ENCODE data around the gene ETF1.
"Not testable (repeated sequence)": the region's sequence is repeated elsewhere in the genome, so short reads cannot be mapped to it uniquely, and the experiment has no call there.

ETF1 gene

GRCh38 chr5:138488481-138488945 lies 54.5 kb downstream of the ETF1 start:
- TF ChIP-seq, protein P1, sequence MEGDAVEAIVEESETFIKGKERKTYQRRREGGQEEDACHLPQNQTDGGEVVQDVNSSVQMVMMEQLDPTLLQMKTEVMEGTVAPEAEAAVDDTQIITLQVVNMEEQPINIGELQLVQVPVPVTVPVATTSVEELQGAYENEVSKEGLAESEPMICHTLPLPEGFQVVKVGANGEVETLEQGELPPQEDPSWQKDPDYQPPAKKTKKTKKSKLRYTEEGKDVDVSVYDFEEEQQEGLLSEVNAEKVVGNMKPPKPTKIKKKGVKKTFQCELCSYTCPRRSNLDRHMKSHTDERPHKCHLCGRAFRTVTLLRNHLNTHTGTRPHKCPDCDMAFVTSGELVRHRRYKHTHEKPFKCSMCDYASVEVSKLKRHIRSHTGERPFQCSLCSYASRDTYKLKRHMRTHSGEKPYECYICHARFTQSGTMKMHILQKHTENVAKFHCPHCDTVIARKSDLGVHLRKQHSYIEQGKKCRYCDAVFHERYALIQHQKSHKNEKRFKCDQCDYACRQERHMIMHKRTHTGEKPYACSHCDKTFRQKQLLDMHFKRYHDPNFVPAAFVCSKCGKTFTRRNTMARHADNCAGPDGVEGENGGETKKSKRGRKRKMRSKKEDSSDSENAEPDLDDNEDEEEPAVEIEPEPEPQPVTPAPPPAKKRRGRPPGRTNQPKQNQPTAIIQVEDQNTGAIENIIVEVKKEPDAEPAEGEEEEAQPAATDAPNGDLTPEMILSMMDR (IDR thresholded peaks at IDR 0.05): no peak
- H3K4me3 ChIP-seq (ENCODE audit: low read depth in 1 of 2, low read length in 1 of 2): no peak overlapping the region
- H3K4me1 ChIP-seq (ENCODE audit: control insufficient read depth in 1 of 2, insufficient read depth in 1 of 2, low read depth in 1 of 2, low read length in 1 of 2): peaks cover 21 to 23% of the 10 kb centered on the region in 2 experiments
- no peaks in the 10 kb centered on the region for H3K36me3 ChIP-seq
- no peak overlapping the region for H3K27ac ChIP-seq
- H3K9me3 ChIP-seq: no peaks in the 10 kb centered on the region
- peaks cover 48% of the 10 kb centered on the region for H3K27me3 ChIP-seq

DNA sequence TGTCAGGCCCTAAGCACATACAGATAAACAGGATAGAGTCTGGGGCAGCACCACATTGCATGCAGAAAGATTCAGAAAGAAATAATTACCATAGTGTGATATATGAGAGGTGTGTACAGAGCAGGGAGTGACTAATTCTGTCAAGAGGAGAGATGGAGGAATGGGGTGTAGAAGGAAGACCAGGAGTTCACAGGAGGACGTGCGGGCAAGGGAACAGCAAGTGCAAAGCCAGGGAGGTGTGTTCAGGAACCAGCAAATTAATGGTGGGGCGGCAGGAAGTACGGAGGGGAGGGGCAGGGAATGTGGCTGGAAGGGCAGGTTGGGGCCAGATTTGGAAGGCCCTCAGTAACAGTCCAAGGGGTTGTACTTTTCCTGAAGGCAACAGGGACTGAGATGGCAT lies 60.4 kb downstream of the ETF1 start:
- Histone ChIP-seq H3K4me3 (ENCODE audit: low read depth in 1 of 2, low read length in 1 of 2) (no peak overlapping the region), H3K36me3 (no peaks in the 10 kb centered on the region), H3K27me3 (peaks cover 6% of the 10 kb centered on the region), H3K4me1 (ENCODE audit: control insufficient read depth in 1 of 2, insufficient read depth in 1 of 2, low read depth in 1 of 2, low read length in 1 of 2) (peaks cover 8 to 9% of the 10 kb centered on the region in 2 experiments), H3K27ac (no peak overlapping the region), H3K9me3 (no peaks in the 10 kb centered on the region)
- TF ChIP-seq, protein P1 (IDR thresholded peaks at IDR 0.05): no peak

- no peaks in the 10 kb centered on the region for H3K4me1 ChIP-seq (ENCODE audit: control insufficient read depth in 1 of 2, insufficient read depth in 1 of 2, low read depth in 1 of 2, low read length in 1 of 2)
- TF ChIP-seq, protein P1 (IDR thresholded peaks at IDR 0.05): no peak
- no peaks in the 10 kb centered on the region for H3K36me3 ChIP-seq
- no peak overlapping the region for H3K4me3 ChIP-seq (ENCODE audit: low read depth in 1 of 2, low read length in 1 of 2)
- H3K9me3 ChIP-seq: no peaks in the 10 kb centered on the region
- peaks cover 31% of the 10 kb centered on the region for H3K27me3 ChIP-seq
- H3K27ac ChIP-seq: no peak overlapping the region
Measured at GRCh38 chr5:138476918-138477317, 66.1 kb downstream of the ETF1 start.

GRCh38 chr5:138473151-138473550 lies 69.9 kb downstream of the ETF1 start:
- H3K4me3 ChIP-seq (ENCODE audit: low read depth in 1 of 2, low read length in 1 of 2); H3K36me3 ChIP-seq; H3K27ac ChIP-seq; H3K4me1 ChIP-seq (ENCODE audit: control insufficient read depth in 1 of 2, insufficient read depth in 1 of 2, low read depth in 1 of 2, low read length in 1 of 2); H3K9me3 ChIP-seq: not testable (repeated sequence)
- H3K27me3 ChIP-seq: peaks cover 36% of the 10 kb centered on the region

DNA sequence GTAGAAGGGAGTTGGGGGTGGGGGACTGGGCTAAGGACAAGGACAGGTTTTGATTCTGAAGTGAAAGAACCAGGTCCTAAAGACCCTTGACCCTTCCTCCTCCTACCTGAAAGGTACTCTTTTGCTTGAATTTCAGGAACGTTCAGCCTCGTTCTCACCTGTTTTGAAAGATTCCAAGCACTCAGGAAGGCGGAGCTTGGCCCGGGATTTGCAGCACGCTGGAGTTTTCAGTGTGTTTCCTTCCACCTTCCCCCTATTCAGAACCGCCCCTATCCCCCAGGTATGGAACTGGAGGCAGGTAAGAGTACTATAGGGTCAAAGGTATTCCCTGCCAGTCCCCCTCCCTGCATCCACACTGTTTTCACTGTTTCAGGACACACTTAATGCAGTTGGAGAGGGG lies 70.7 kb downstream of the ETF1 start:
- Histone ChIP-seq H3K27me3 (peaks cover 44% of the 10 kb centered on the region), H3K4me3 (ENCODE audit: low read depth in 1 of 2, low read length in 1 of 2) (no peak overlapping the region), H3K4me1 (ENCODE audit: control insufficient read depth in 1 of 2, insufficient read depth in 1 of 2, low read depth in 1 of 2, low read length in 1 of 2) (peaks cover 3 to 5% of the 10 kb centered on the region in 2 experiments), H3K36me3 (no peaks in the 10 kb centered on the region), H3K9me3 (no peaks in the 10 kb centered on the region), H3K27ac (no peak overlapping the region)
- TF ChIP-seq, protein P1 (IDR thresholded peaks at IDR 0.05): no peak

GRCh38 chr5:138471052-138471361 lies 72.0 kb downstream of the ETF1 start:
- H3K4me1 ChIP-seq (ENCODE audit: control insufficient read depth in 1 of 2, insufficient read depth in 1 of 2, low read depth in 1 of 2, low read length in 1 of 2): peaks cover 7 to 8% of the 10 kb centered on the region in 2 experiments

More at GRCh38 chr5:138471052-138471361, 72.0 kb downstream of the ETF1 start:
- peaks cover 58% of the 10 kb centered on the region for H3K27me3 ChIP-seq
- H3K4me3 ChIP-seq (ENCODE audit: low read depth in 1 of 2, low read length in 1 of 2): no peak overlapping the region
- H3K9me3 ChIP-seq: no peaks in the 10 kb centered on the region
- H3K36me3 ChIP-seq: no peaks in the 10 kb centered on the region
- no peak overlapping the region for H3K27ac ChIP-seq
- TF ChIP-seq, protein P1 (IDR thresholded peaks at IDR 0.05): no peak

Data from neutrophil (primary cell).